SK-N-SH treated with all-trans-retinoic acid at 6 μM for 48 hours (cell line): ENCODE results near the gene NTMT1.

Experiments
- OSR1 ChIP-seq: fragments of 250-450 bp; sonication (Bioruptor Pico); IDR thresholded peaks from 2 replicates; pipeline ENCODE4 v1.8.0; 2022; ENCODE audit warnings: moderate library complexity, mild to moderate bottlenecking, inconsistent platforms
- RARB ChIP-seq: fragments of 250-450 bp; sonication (Bioruptor Pico); IDR thresholded peaks from 2 replicates; pipeline ENCODE4 v1.8.0; 2021; ENCODE audit warnings: mild to moderate bottlenecking, moderate library complexity
- SNAI2 ChIP-seq: fragments of 250-450 bp; sonication (Bioruptor Pico); IDR thresholded peaks from 2 replicates; pipeline ENCODE4 v1.5.0; 2020; ENCODE audit warnings: mild to moderate bottlenecking, moderate library complexity
- ZNF8 ChIP-seq: fragments of 450-650 bp; formaldehyde crosslinking; IDR thresholded peaks from 2 replicates; pipeline ENCODE4 v1.5.0; 2020; ENCODE audit warnings: mild to moderate bottlenecking, moderate library complexity
- TF ChIP-seq, protein P1 (sequence below): fragments of 250-450 bp; sonication (Bioruptor Pico); IDR thresholded peaks from 2 replicates; pipeline ENCODE4 v1.5.1; 2021; ENCODE audit warnings: mild to moderate bottlenecking, moderate library complexity
- TF ChIP-seq, protein P2 (sequence below): fragments of 250-450 bp; sonication (Bioruptor Pico); IDR thresholded peaks from 2 replicates; pipeline ENCODE4 v1.8.0; 2020; ENCODE audit warnings: mild to moderate bottlenecking, moderate library complexity, borderline replicate concordance

DNA sequence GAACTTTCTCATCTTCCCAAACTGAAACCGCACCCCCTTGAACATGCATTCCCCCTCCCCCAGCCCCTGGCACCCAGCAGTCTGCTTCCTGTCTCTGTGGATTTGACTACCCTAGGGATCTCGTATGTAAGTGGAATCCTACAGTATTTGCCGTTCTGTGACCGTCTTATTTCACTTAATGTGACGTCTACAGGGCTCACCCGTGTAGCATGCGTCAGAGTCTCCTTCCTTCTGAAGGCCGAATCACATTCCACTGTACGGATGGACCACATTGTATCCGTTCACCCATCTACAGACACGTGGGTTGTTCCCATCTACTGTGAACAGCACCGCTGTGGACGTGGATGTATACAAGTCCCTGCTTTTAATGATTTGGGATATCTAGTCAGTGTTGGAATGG is 44.0 kb downstream of the NTMT1 start:
- TF ChIP-seq, protein P1, sequence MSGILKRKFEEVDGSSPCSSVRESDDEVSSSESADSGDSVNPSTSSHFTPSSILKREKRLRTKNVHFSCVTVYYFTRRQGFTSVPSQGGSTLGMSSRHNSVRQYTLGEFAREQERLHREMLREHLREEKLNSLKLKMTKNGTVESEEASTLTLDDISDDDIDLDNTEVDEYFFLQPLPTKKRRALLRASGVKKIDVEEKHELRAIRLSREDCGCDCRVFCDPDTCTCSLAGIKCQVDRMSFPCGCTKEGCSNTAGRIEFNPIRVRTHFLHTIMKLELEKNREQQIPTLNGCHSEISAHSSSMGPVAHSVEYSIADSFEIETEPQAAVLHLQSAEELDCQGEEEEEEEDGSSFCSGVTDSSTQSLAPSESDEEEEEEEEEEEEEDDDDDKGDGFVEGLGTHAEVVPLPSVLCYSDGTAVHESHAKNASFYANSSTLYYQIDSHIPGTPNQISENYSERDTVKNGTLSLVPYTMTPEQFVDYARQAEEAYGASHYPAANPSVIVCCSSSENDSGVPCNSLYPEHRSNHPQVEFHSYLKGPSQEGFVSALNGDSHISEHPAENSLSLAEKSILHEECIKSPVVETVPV = no peak
- TF ChIP-seq, protein P2, sequence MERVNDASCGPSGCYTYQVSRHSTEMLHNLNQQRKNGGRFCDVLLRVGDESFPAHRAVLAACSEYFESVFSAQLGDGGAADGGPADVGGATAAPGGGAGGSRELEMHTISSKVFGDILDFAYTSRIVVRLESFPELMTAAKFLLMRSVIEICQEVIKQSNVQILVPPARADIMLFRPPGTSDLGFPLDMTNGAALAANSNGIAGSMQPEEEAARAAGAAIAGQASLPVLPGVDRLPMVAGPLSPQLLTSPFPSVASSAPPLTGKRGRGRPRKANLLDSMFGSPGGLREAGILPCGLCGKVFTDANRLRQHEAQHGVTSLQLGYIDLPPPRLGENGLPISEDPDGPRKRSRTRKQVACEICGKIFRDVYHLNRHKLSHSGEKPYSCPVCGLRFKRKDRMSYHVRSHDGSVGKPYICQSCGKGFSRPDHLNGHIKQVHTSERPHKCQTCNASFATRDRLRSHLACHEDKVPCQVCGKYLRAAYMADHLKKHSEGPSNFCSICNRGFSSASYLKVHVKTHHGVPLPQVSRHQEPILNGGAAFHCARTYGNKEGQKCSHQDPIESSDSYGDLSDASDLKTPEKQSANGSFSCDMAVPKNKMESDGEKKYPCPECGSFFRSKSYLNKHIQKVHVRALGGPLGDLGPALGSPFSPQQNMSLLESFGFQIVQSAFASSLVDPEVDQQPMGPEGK = no peak
- TF ChIP-seq RARB (no peak), OSR1 (CRISPR knock-in tag) (no peak), SNAI2 (no peak), ZNF8 (CRISPR knock-in tag) (no peak)
